Esophagus squamous epithelium (tissue), 5 donors: ENCODE results near the gene ZNRF3. TPM values are rescaled to one million over a fixed set of nuclear protein-coding genes. Genes with fewer than 3 reads are reported as not detected.

ENCODE experiments used
- DNase-seq: peaks from one replicate; lab custom pipeline; 2025; lab: John Stamatoyannopoulos, UW
- H3K27ac ChIP-seq, 4 donors: fragments of 200-600 bp; sonication (generic); one replicate each; pipeline ENCODE4 v1.5.1; 2016 to 2019; ENCODE audit warnings: mild to moderate bottlenecking in 1 of 4
- H3K27me3 ChIP-seq, 4 donors: fragments of 200-600 bp; sonication (generic); 1 replicate in 3 of 4; 2 replicates in 1 of 4; pipeline versions ENCODE4 v1.5.1 to v1.6.0; 2017 to 2021; ENCODE audit warnings: antibody characterized with exemption in 1 of 4
- H3K36me3 ChIP-seq, 3 donors: fragments of 200-600 bp; sonication (generic); one replicate each; pipeline ENCODE4 v1.5.1; 2016 to 2019
- H3K4me1 ChIP-seq, 3 donors: fragments of 200-600 bp; sonication (generic); one replicate each; pipeline ENCODE4 v1.5.1; 2017 to 2019
- H3K4me3 ChIP-seq, 4 donors: fragments of 200-600 bp; sonication (generic); 1 replicate in 3 of 4; 2 replicates in 1 of 4; pipeline ENCODE4 v1.5.1; 2016 to 2019; ENCODE audit warnings: mild to moderate bottlenecking in 2 of 4, moderate library complexity in 1 of 4
- H3K9me3 ChIP-seq, 3 donors: fragments of 200-600 bp; sonication (generic); one replicate each; pipeline ENCODE4 v1.5.1; 2016 to 2019
- CTCF ChIP-seq, 6 experiments: fragments of 450-650 bp in 4 of 6; fragments of 200-600 bp in 2 of 6; sonication (generic) in 2 of 6; IDR thresholded peaks; one replicate each; pipeline ENCODE4 v1.5.1; 2016 to 2019; ENCODE audit warnings: antibody characterized with exemption in 6 of 6, mild to moderate bottlenecking in 4 of 6, moderate library complexity in 4 of 6
- POLR2A ChIP-seq, 4 donors: fragments of 450-650 bp; IDR thresholded peaks; one replicate each; pipeline ENCODE4 v1.6.1; 2017; ENCODE audit warnings: antibody characterized with exemption in 4 of 4, mild to moderate bottlenecking in 4 of 4, moderate library complexity in 3 of 4
- WGBS, 2 donors: methylation state at CpG; one replicate each; pipeline ENCODE4 v1.1.5; 2018; 5-methylcytosine and 5-hydroxymethylcytosine counted together
- intact Hi-C: fragments of 100-400 bp; cut with DNase I; formaldehyde crosslinking; loops from one replicate; pipeline ENCODE4 v1.15.0; 2022
- total RNA-seq, 4 donors: library from RNA; depleted of rRNA; stranded (reverse); fragments of >200 nt; gene quantifications; one replicate each; pipeline ENCODE4 v1.1.0, GENCODE V29; 2016
- donor health status: DM: yes; HTN: yes; CAD: no.

The ZNRF3 gene
- total RNA-seq, 4 donors from 2014 or later = 6.6 to 10.9 (median 7.2) TPM

DNA sequence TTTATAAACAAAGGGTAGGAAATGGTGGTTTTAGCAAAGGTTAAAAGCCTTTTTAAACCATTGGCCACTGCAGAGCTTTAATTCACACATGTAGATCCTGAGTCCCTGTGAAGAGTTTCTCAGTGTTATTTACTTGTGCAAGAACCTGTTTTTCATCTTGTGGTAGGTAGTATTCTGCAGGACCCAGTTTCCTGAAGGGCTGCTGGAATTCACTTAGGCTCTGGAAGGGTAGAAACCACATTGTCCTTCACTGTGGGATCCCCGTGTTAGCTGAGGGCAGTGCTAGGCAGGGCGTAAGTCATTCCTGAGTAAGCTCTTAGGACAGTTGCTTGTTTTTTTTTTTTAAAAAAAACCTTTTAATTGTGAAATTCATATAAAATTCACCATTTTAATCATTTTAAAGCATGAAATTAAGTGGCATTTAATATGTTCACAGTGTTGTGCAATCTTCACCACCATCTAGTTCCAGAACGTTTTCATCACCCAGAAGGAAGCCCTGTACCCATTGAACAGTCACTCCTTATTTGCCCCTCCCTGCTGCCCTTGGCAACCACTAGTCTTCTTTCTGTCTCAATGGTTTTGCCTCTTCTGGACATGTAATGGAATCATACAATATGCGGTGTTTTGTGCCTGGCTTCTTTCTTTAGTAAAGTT, 100.5 kb downstream of the ZNRF3 start:
- no peak for TF ChIP-seq POLR2A (IDR thresholded peaks at IDR 0.05)
- TF ChIP-seq CTCF (IDR thresholded peaks at IDR 0.05) = no peak
- peaks cover 0 to 23% (median 0%) of the 10 kb centered on the region in 3 donors for H3K36me3 ChIP-seq
- intact Hi-C loops = no loop called here
- no peak for DNase-seq
- H3K27me3 ChIP-seq = no peaks in the 10 kb centered on the region
- no peaks in the 10 kb centered on the region for H3K9me3 ChIP-seq
- peaks cover 6 to 25% (median 14%) of the 10 kb centered on the region in 3 donors for H3K4me1 ChIP-seq
- H3K27ac ChIP-seq = no peak overlapping the region
- no peak overlapping the region for H3K4me3 ChIP-seq
- 53 to 65% methylated on average over 4 of the region's 4 CpGs for whole genome bisulfite sequencing, 2 donors

DNA sequence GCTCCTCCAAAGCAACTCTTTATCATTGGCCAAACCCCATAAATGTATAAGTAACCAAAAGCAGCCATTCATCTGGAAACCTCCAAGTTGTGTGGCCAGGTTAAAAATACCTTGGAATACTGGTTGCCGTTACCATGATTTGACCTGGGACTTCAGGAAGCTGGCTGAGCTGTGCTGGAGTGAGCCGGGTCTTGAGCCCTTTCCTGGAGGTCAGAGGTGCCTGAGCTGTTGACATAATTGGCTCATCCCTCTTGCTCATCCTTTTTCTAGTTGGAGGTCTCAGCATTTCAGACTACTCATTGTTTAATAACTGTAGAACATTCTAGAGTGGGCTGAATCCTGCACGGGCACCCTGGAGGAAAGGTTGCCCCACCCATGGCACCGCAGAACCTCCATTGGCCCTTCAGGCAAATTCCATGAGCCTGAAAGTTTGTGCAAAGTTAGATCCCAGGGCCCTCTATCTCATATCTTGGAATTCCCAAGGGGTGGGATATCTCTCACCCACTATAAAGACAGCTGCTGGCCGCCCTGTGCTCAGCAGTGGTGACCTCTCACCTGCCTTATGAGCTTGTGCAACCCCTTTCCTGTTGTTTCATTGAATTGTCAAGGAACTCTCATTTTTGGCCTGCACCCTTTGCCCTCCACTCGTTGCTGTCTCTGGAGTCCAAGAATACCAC, 101.2 kb downstream of the ZNRF3 start:
- no peaks in the 10 kb centered on the region for H3K27me3 ChIP-seq
- H3K9me3 ChIP-seq = no peaks in the 10 kb centered on the region
- peaks cover 6 to 25% (median 14%) of the 10 kb centered on the region in 3 donors for H3K4me1 ChIP-seq
- 70 to 72% methylated on average over 5 to 6 of the region's 6 CpGs for WGBS, 2 donors
- peaks cover 0 to 30% (median 0%) of the 10 kb centered on the region in 3 donors for H3K36me3 ChIP-seq
- no peak for TF ChIP-seq CTCF (IDR thresholded peaks at IDR 0.05)
- no peak for TF ChIP-seq POLR2A (IDR thresholded peaks at IDR 0.05)
- H3K27ac ChIP-seq = no peak overlapping the region
- intact Hi-C loops = no loop called here
- no peak for DNase-seq
- H3K4me3 ChIP-seq = no peak overlapping the region

DNA sequence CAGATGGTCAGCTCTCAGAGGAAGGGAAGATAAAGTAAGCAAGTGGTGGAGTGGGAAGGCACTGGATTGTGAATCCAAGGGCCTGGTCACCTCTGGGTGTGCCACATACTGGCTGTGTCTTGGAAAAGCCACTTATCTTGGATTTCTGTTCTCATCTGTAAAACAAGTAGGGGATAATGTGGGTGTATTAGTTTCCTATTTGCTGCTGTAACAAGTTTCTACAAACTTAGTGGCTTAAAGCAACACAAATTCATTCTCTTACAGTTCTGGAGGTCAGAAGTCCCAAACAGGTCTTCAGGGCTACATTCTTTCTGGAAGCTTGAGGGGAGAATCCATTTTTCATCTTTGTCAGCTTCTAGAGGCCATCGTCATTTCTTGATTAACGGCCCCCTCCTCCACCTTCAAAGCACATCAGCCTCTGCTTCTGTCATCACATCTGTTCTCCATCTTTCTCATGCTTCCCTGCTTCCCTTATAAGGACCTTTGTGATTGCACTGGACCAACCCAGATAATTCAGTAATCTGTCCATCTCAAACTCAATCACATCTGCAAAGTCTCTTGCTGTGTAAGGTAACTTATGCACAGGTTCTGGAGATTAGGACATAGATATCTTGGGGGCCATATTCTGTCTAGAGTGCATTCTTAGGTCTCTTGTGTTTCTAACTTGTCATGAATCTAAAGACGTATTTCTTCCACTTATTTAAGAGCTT, 102.4 kb downstream of the ZNRF3 start:
- DNase-seq = no peak
- TF ChIP-seq CTCF (IDR thresholded peaks at IDR 0.05) (no peak), POLR2A (IDR thresholded peaks at IDR 0.05) (no peak)
- intact Hi-C loops = no loop called here
- Histone ChIP-seq H3K36me3 (peaks cover 0 to 41% (median 0%) of the 10 kb centered on the region in 3 donors), H3K4me1 (peaks cover 6 to 25% (median 14%) of the 10 kb centered on the region in 3 donors), H3K27me3 (no peaks in the 10 kb centered on the region), H3K27ac (no peak overlapping the region), H3K4me3 (no peak overlapping the region), H3K9me3 (no peaks in the 10 kb centered on the region)
- WGBS, 2 donors = 78 to 87% methylated on average over 3 of the region's 3 CpGs

GRCh38 chr22:28986366-28986765, 103.0 kb downstream of the ZNRF3 start:
- no peaks in the 10 kb centered on the region for H3K27me3 ChIP-seq
- TF ChIP-seq CTCF (IDR thresholded peaks at IDR 0.05) (no peak), POLR2A (IDR thresholded peaks at IDR 0.05) (no peak)
- intact Hi-C loops = no loop called here
- no peak overlapping the region for H3K27ac ChIP-seq
- no peaks in the 10 kb centered on the region for H3K9me3 ChIP-seq
- 84 to 90% methylated on average over 3 of the region's 3 CpGs for WGBS, 2 donors
- no peak for DNase-seq
- H3K4me1 ChIP-seq = peaks cover 6 to 25% (median 14%) of the 10 kb centered on the region in 3 donors
- peaks cover 0 to 46% (median 0%) of the 10 kb centered on the region in 3 donors for H3K36me3 ChIP-seq
- H3K4me3 ChIP-seq = no peak overlapping the region

DNA sequence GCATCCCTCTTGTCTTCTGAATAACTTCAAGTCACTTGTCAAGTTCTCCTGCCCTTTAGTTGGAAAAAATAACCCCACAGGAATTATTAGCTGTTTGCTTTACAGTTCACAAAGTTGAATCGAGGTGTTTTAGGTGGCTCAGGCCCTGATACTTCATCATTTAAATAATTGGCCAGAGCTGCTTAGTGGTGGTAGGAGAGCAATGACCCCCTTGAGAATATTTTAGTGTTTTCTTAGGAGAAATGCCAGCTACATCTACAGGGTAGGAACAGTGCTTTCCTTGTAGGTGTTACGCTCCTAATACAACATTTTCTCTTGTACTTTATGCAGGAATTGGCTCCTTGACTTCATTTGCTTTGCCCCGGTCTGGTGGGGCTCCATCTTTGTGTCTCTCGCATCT, 105.1 kb downstream of the ZNRF3 start:
- TF ChIP-seq POLR2A (IDR thresholded peaks at IDR 0.05) (no peak), CTCF (IDR thresholded peaks at IDR 0.05) (no peak)
- Histone ChIP-seq H3K27me3 (no peaks in the 10 kb centered on the region), H3K27ac (no peak overlapping the region), H3K9me3 (no peaks in the 10 kb centered on the region), H3K4me3 (no peak overlapping the region), H3K4me1 (peaks cover 3 to 13% (median 10%) of the 10 kb centered on the region in 3 donors), H3K36me3 (peaks cover 0 to 67% (median 0%) of the 10 kb centered on the region in 3 donors)
- intact Hi-C loops = no loop called here
- WGBS, 2 donors = 83 to 91% methylated on average over 4 of the region's 4 CpGs
- DNase-seq = no peak
